Measurements from ENCODE around the gene DCLK3.

GRCh38 chr3:36681867-36682266 lies 82.5 kb downstream of the DCLK3 start:
- TF ChIP-seq TAF1 (IDR thresholded peaks at IDR 0.05; ENCODE audit: low read depth, low read length) (no peak), PAX5 (IDR thresholded peaks at IDR 0.05; ENCODE audit: insufficient read depth, low read length, severe bottlenecking) (no peak), POU2F2 (IDR thresholded peaks at IDR 0.05; ENCODE audit: low read depth, low read length) (no peak)

All from GM12891 (cell line).